Psoas muscle (tissue), 8 donors: Measurements from ENCODE around the gene TMEM158. TPM values are rescaled to one million over a fixed set of nuclear protein-coding genes. Genes with fewer than 3 reads are reported as not detected.

ENCODE experiments used
- ATAC-seq, 4 donors: fragments of 200-7000 bp; cut with Tn5 transposase; one replicate each; pipeline ENCODE4 v1.9.1; 2020; ENCODE audit warnings: moderate library complexity in 3 of 4, mild to moderate bottlenecking in 2 of 4
- DNase-seq, 2 donors: peaks; one replicate each; pipeline ENCODE4 v3.0.0-alpha.2; 2020
- H3K27ac ChIP-seq: fragments of 200-600 bp; one replicate; pipeline ENCODE4 v1.8.0; 2022
- H3K27me3 ChIP-seq, 3 donors: fragments of 200-600 bp in 1 of 3; one replicate each; pipeline versions ENCODE4 v1.6.1 to v1.8.0; 2013 to 2022; ENCODE audit warnings: low read length in 2 of 3, mild to moderate bottlenecking in 2 of 3, moderate library complexity in 1 of 3; ENCODE audit not compliant: insufficient read depth in 3 of 3
- H3K36me3 ChIP-seq, 2 donors: fragments of 200-600 bp in 1 of 2; one replicate each; pipeline versions ENCODE4 v1.6.1 to v1.8.0; 2013 to 2022; ENCODE audit warnings: low read depth in 1 of 2, mild to moderate bottlenecking in 1 of 2, moderate library complexity in 1 of 2; ENCODE audit not compliant: insufficient read depth in 1 of 2
- H3K4me1 ChIP-seq: fragments of 200-600 bp; one replicate; pipeline ENCODE4 v1.8.0; 2022
- H3K4me3 ChIP-seq: fragments of 200-600 bp; one replicate; pipeline ENCODE4 v1.8.0; 2022; ENCODE audit warnings: mild to moderate bottlenecking
- H3K9me3 ChIP-seq: fragments of 200-600 bp; one replicate; pipeline ENCODE4 v1.8.0; 2022
- CTCF ChIP-seq: fragments of 200-600 bp; IDR thresholded peaks from one replicate; pipeline ENCODE4 v1.8.0; 2022; ENCODE audit warnings: antibody characterized with exemption
- WGBS, 3 donors: extraction: QIAGEN DNeasy Blood & Tissue Kit; methylation state at CpG; one replicate each; pipeline versions ENCODE4 v1.1.6 to v1.1.7; 2013; 5-methylcytosine and 5-hydroxymethylcytosine counted together
- intact Hi-C, 2 donors: fragments of 100-400 bp; cut with DNase I; formaldehyde crosslinking; loops; one replicate each; pipeline versions ENCODE4 v1.11.0 to v1.14.2; 2022
- polyA plus RNA-seq, 3 donors: library from polyadenylated mRNA; stranded (reverse); fragments of 200-250 nt; gene quantifications; one replicate each; pipeline ENCODE4 v1.2.3, GENCODE V29; 2013
- total RNA-seq, 4 donors: library from RNA; stranded (reverse); fragmentation: NEBNext Ultra II Directional in 2 of 4; extraction: Animal tissue kit (Norgen Biotek cat#: 25700) in 2 of 4; gene quantifications; one replicate each; pipeline versions ENCODE4 v1.2.1 to v1.2.4, GENCODE V29; 2021 to 2023
- donor health status: healthy with polysubstance abuse.
- donor health status: DM: no; HTN: no; CAD: no; lungs with moderate emphysema.
- donor health status: Bipolar disorder and iron deficiency.
- donor health status: healthy.
- donor health status: DM: yes; HTN: yes; CAD: no.
- donor health status: DM: no; HTN: no; CAD: no.
- donor health status: DM: no; HTN: no; CAD: no.
- donor health status: DM: yes; HTN: yes; CAD: no.

TMEM158 gene
- total and polyA plus RNA-seq, 7 donors, result 0.48 to 15.7 (median 1.6) TPM

- H3K27ac ChIP-seq, result no peak overlapping the region
- ATAC-seq (no peak), DNase-seq (no peak)
- H3K9me3 ChIP-seq, result no peaks in the 10 kb centered on the region
- H3K36me3 ChIP-seq, result no peaks in the 10 kb centered on the region
- no peak overlapping the region for H3K4me3 ChIP-seq
- intact Hi-C loops, result loop anchor here (5.0 to 10.0 kb wide), 3 partner anchors 260 to 438 kb away; no protein-coding TSS in a partner anchor
- TF ChIP-seq CTCF, result no peak
- 73 to 77% (median 76%) methylated on average over 7 of the region's 7 CpGs for WGBS, 3 donors
- H3K27me3 ChIP-seq, result peaks cover 0 to 24% (median 1%) of the 10 kb centered on the region in 3 donors
- H3K4me1 ChIP-seq, result peaks cover 12% of the 10 kb centered on the region
These were observed 1.2 kb upstream of the TMEM158 start for GRCh38 chr3:45227071-45227820.

GRCh38 chr3:45225465-45226205 is 452 bp downstream of the TMEM158 start:
- H3K9me3 ChIP-seq, result no peaks in the 10 kb centered on the region
- TF ChIP-seq CTCF, result no peak
- peaks cover 0 to 19% (median 1%) of the 10 kb centered on the region in 3 donors for H3K27me3 ChIP-seq
- H3K36me3 ChIP-seq, result no peaks in the 10 kb centered on the region
- 0 to 1% (median 0%) methylated on average over 42 to 131 of the region's 131 CpGs for WGBS, 3 donors
- intact Hi-C loops, result loop anchor here (1.0 to 10.0 kb wide), 4 partner anchors 262 to 439 kb away; no protein-coding TSS in a partner anchor
- ATAC-seq (no peak), DNase-seq (peak; percentile 29 to 54)
- H3K27ac ChIP-seq, result no peak overlapping the region
- peak overlapping the region; percentile 68 for H3K4me3 ChIP-seq
- peaks cover 12% of the 10 kb centered on the region for H3K4me1 ChIP-seq

GRCh38 chr3:45224824-45225464 is 1.1 kb downstream of the TMEM158 start:
- no peak overlapping the region for H3K27ac ChIP-seq
- no peaks in the 10 kb centered on the region for H3K36me3 ChIP-seq
- intact Hi-C loops, result loop anchor here (1.0 to 10.0 kb wide), 4 partner anchors 262 to 440 kb away; no protein-coding TSS in a partner anchor
- H3K4me3 ChIP-seq, result peak overlapping the region; percentile 68
- 2 to 3% (median 2%) methylated on average over 25 to 62 of the region's 62 CpGs for WGBS, 3 donors
- no peaks in the 10 kb centered on the region for H3K9me3 ChIP-seq
- DNase-seq, result peak; percentile 74 to 90
- ATAC-seq, result peak; percentile 83 to 94 (median 90)
- peak; percentile 56 for TF ChIP-seq CTCF
- peaks cover 12% of the 10 kb centered on the region for H3K4me1 ChIP-seq
- peaks cover 0 to 14% (median 1%) of the 10 kb centered on the region in 3 donors for H3K27me3 ChIP-seq

GRCh38 chr3:45223889-45224727 is 2.0 kb downstream of the TMEM158 start:
- ATAC-seq (no peak), DNase-seq (no peak)
- Histone ChIP-seq H3K27ac (no peak overlapping the region), H3K36me3 (no peaks in the 10 kb centered on the region), H3K4me1 (peaks cover 15% of the 10 kb centered on the region), H3K4me3 (peak overlapping the region; percentile 68), H3K9me3 (no peaks in the 10 kb centered on the region), H3K27me3 (peaks cover 0 to 6% (median under 1%) of the 10 kb centered on the region in 3 donors)
- intact Hi-C loops, result loop anchor here in 1 of 2 donors (10.0 kb wide), 1 partner anchor 441 kb away; no protein-coding TSS in a partner anchor
- TF ChIP-seq CTCF, result no peak
- WGBS, 3 donors, result 68 to 76% (median 73%) methylated on average over 9 of the region's 9 CpGs
